Stomach (tissue), 4 donors: ENCODE measurements around the gene NCOA3.
"Not testable (repeated sequence)": the region's sequence is repeated elsewhere in the genome, so short reads cannot be mapped to it uniquely, and the experiment has no call there.

Source experiments
- EP300 ChIP-seq: sonication (generic); formaldehyde crosslinking; IDR thresholded peaks from one replicate; pipeline ENCODE4 v1.6.1; 2017; ENCODE audit warnings: antibody characterized with exemption
- POLR2A ChIP-seq, 4 donors: fragments of 450-650 bp; IDR thresholded peaks; one replicate each; pipeline ENCODE4 v1.6.1; 2016; ENCODE audit warnings: antibody characterized with exemption in 4 of 4, control low read depth in 2 of 4, mild to moderate bottlenecking in 1 of 4, moderate library complexity in 1 of 4
- POLR2AphosphoS5 ChIP-seq, 3 donors: sonication (generic); formaldehyde crosslinking; IDR thresholded peaks; one replicate each; pipeline ENCODE4 v1.6.1; 2016; ENCODE audit warnings: antibody characterized with exemption in 3 of 3
- TF ChIP-seq, protein P1 (sequence below), 7 experiments: fragments of 450-650 bp in 4 of 7; fragments of 200-600 bp in 3 of 7; sonication (generic) in 3 of 7; IDR thresholded peaks; one replicate each; pipeline ENCODE4 v1.5.1; 2016 to 2019; ENCODE audit warnings: antibody characterized with exemption in 7 of 7, control low read depth in 2 of 7, mild to moderate bottlenecking in 1 of 7

GRCh38 chr20:47553594-47554235 is 52.0 kb downstream of the NCOA3 start:
- TF ChIP-seq POLR2AphosphoS5 (IDR thresholded peaks at IDR 0.05); POLR2A (IDR thresholded peaks at IDR 0.05); EP300: not testable (repeated sequence)
- TF ChIP-seq, protein P1, sequence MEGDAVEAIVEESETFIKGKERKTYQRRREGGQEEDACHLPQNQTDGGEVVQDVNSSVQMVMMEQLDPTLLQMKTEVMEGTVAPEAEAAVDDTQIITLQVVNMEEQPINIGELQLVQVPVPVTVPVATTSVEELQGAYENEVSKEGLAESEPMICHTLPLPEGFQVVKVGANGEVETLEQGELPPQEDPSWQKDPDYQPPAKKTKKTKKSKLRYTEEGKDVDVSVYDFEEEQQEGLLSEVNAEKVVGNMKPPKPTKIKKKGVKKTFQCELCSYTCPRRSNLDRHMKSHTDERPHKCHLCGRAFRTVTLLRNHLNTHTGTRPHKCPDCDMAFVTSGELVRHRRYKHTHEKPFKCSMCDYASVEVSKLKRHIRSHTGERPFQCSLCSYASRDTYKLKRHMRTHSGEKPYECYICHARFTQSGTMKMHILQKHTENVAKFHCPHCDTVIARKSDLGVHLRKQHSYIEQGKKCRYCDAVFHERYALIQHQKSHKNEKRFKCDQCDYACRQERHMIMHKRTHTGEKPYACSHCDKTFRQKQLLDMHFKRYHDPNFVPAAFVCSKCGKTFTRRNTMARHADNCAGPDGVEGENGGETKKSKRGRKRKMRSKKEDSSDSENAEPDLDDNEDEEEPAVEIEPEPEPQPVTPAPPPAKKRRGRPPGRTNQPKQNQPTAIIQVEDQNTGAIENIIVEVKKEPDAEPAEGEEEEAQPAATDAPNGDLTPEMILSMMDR (IDR thresholded peaks at IDR 0.05) = not testable (repeated sequence)
